COLO829 (cell line): Measurements from ENCODE around the gene STAC2.
A peak's percentile ranks its signal among the peaks of the same experiment; 100 is the strongest.
"Not testable (repeated sequence)": the region's sequence is repeated elsewhere in the genome, so short reads cannot be mapped to it uniquely, and the experiment has no call there.

Source experiments
- DNase-seq: peaks from one replicate; pipeline ENCODE4 v3.0.0; 2012; ENCODE audit warnings: low spot score

The STAC2 gene

GRCh38 chr17:39225308-39225958, at the start of gene STAC2:
TSS of gene STAC2 (minus strand) at chr17:39225945. CDS start at chr17:39225502, 443 bp downstream.
- no peak for DNase-seq

- no peak for DNase-seq
Observed at GRCh38 chr17:39271546-39271945, 45.8 kb upstream of the STAC2 start.

- DNase-seq: peak; percentile 65
Observed at GRCh38 chr17:39270923-39271322, 45.2 kb upstream of the STAC2 start.

GRCh38 chr17:39264119-39264518, 38.4 kb upstream of the STAC2 start:
- no peak for DNase-seq

- no peak for DNase-seq
Observed at GRCh38 chr17:39261286-39261685, 35.5 kb upstream of the STAC2 start.

GRCh38 chr17:39252788-39253460, 27.2 kb upstream of the STAC2 start:
- DNase-seq: no peak

GRCh38 chr17:39251997-39252396, 26.3 kb upstream of the STAC2 start:
- DNase-seq: no peak

- DNase-seq: not testable (repeated sequence)
Observed at GRCh38 chr17:39250076-39250475, 24.3 kb upstream of the STAC2 start.

- DNase-seq: no peak
Observed at GRCh38 chr17:39246274-39246673, 20.5 kb upstream of the STAC2 start.

GRCh38 chr17:39244600-39245570, 19.1 kb upstream of the STAC2 start:
- DNase-seq: peak; percentile 73

- no peak for DNase-seq
Observed at GRCh38 chr17:39244016-39244599, 18.4 kb upstream of the STAC2 start.

- DNase-seq: no peak
Observed at GRCh38 chr17:39243155-39243554, 17.4 kb upstream of the STAC2 start.

GRCh38 chr17:39240631-39241030, 14.9 kb upstream of the STAC2 start:
- no peak for DNase-seq

GRCh38 chr17:39239640-39240314, 14.0 kb upstream of the STAC2 start:
- no peak for DNase-seq

- no peak for DNase-seq
Observed at GRCh38 chr17:39238311-39238972, 12.7 kb upstream of the STAC2 start.

GRCh38 chr17:39237586-39237985, 11.8 kb upstream of the STAC2 start:
- no peak for DNase-seq

- no peak for DNase-seq
Observed at GRCh38 chr17:39236981-39237441, 11.3 kb upstream of the STAC2 start.

- DNase-seq: no peak
Observed at GRCh38 chr17:39236450-39236927, 10.7 kb upstream of the STAC2 start.

- DNase-seq: peak; percentile 84
Observed at GRCh38 chr17:39235555-39236449, 10.1 kb upstream of the STAC2 start.
